Brain microvascular endothelial cell (primary cell): Measurements from ENCODE around the gene CNTF.

Experiments
- DNase-seq: peaks from one replicate; pipeline ENCODE4 v3.0.0-alpha.2; 2020
- H3K27ac ChIP-seq: fragments of 250-450 bp; sonication (Bioruptor Pico); 2 replicates; pipeline ENCODE4 v1.5.1; 2020; ENCODE audit warnings: mild to moderate bottlenecking, moderate library complexity
- H3K27me3 ChIP-seq: fragments of 250-450 bp; sonication (Bioruptor Pico); replicated peaks from 2 replicates; pipeline ENCODE4 v1.5.1; 2020; ENCODE audit warnings: mild to moderate bottlenecking
- H3K36me3 ChIP-seq: fragments of 250-450 bp; sonication (Bioruptor Pico); replicated peaks from 2 replicates; pipeline ENCODE4 v1.5.1; 2020; ENCODE audit warnings: mild to moderate bottlenecking
- H3K4me3 ChIP-seq: 2 replicates; pipeline ENCODE4 v1.5.1; 2011; ENCODE audit warnings: low read depth, mild to moderate bottlenecking, control low read depth, low read length, moderate library complexity
- in situ Hi-C: cut with HindIII; loops from 2 replicates; pipeline ENCODE4 v1.10.0; 2017; ENCODE audit warnings: low sequenced_read_pairs, low pct_ligation_motif_present
- TF ChIP-seq, protein P1 (sequence below): IDR thresholded peaks from 2 replicates; pipeline ENCODE4 v1.5.1; 2011; ENCODE audit warnings: low read depth, mild to moderate bottlenecking, moderate library complexity, low read length, control low read depth, inconsistent platforms; ENCODE audit errors: missing control alignments

The CNTF gene

DNA sequence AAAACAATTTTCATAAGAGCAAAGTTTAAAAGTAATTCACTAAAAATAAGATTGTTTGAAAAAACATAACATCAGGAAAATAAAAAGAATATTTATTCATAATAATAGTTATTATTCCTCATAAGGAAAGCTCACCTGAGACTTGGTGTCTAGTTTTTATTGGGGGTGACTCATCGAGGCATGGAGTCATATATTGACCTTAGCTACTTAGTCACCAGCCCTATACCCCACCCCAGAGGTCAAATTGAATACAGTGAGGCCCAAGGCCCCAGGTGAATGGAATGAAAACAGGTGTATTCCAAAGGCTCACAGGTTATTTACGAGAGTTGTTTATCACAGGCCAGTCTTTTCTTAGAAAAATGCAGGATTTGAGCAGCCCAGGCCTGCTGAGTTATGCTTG is 36.9 kb downstream of the CNTF start:
- H3K4me3 ChIP-seq = no peak overlapping the region
- in situ Hi-C loops = no loop called here
- H3K27me3 ChIP-seq = no peaks in the 10 kb centered on the region
- DNase-seq = no peak
- H3K36me3 ChIP-seq = no peaks in the 10 kb centered on the region
- TF ChIP-seq, protein P1, sequence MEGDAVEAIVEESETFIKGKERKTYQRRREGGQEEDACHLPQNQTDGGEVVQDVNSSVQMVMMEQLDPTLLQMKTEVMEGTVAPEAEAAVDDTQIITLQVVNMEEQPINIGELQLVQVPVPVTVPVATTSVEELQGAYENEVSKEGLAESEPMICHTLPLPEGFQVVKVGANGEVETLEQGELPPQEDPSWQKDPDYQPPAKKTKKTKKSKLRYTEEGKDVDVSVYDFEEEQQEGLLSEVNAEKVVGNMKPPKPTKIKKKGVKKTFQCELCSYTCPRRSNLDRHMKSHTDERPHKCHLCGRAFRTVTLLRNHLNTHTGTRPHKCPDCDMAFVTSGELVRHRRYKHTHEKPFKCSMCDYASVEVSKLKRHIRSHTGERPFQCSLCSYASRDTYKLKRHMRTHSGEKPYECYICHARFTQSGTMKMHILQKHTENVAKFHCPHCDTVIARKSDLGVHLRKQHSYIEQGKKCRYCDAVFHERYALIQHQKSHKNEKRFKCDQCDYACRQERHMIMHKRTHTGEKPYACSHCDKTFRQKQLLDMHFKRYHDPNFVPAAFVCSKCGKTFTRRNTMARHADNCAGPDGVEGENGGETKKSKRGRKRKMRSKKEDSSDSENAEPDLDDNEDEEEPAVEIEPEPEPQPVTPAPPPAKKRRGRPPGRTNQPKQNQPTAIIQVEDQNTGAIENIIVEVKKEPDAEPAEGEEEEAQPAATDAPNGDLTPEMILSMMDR = no peak
- H3K27ac ChIP-seq = no peak overlapping the region

DNA sequence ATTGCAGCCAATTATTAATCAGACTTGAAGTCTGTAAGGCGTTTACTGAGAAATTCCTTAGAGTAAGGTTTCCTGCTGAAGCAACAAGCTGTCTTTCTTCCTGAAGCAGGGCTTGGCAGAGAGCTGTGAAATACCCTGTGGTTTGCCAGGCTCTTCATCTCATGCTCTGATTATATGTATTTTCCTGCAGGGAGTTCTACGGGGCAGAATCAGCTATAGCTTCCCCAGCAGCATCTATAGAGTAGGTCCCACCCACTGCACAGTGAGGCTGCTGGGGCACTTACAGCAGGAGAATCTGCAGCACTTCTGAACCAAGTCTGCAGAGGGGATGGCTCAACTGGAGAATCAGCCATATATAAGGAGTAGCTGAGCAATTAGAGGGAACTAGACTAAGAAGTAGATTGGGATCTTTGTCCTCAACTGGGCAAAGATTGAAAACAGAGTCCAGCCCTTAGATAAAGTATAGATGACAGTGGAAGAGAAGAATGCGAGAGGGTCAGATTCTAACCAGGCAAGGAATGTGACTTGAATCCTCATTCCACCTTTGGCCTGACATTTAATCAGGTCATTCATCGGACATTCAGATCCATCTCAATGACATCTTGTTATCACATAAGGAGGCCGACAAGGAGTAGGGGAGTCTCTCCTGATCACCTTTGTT is 37.6 kb downstream of the CNTF start:
- Histone ChIP-seq H3K27me3 (no peaks in the 10 kb centered on the region), H3K36me3 (no peaks in the 10 kb centered on the region), H3K4me3 (no peak overlapping the region), H3K27ac (no peak overlapping the region)
- DNase-seq = no peak
- in situ Hi-C loops = no loop called here
- TF ChIP-seq, protein P1 = no peak

DNA sequence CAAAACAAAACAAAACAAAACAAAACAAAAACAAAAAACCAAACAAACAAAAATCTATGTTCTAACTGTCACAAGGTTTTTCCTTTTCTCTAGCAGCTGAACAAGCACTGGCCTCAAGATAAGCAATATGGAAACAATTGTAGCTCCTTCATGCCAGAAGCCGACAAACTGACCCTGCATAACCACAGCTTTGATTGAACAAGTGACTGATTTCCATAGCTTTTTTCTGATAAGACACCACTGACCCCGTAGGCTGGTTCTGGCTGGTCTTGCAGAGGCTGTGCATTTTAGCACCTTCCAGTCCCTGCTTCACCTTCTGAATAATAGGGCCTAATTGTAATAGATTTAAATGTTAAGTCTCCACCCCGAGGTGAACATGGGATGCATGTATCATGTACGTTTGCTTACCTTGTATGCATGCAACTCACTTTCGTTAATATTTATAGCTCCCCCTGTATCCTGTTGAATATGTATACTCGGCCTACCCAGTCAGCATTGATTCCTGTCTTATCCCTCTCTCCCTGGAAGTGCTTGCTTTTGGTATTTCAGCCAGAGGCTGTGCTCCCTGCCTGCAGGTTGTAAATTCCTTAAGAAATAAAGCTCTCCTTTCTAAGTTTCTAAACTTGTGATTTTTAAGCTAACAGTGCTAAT is 49.6 kb downstream of the CNTF start:
- in situ Hi-C loops = no loop called here
- H3K36me3 ChIP-seq = no peaks in the 10 kb centered on the region
- no peak overlapping the region for H3K4me3 ChIP-seq
- no peak overlapping the region for H3K27ac ChIP-seq
- H3K27me3 ChIP-seq = no peaks in the 10 kb centered on the region
- TF ChIP-seq, protein P1 = no peak
- no peak for DNase-seq

DNA sequence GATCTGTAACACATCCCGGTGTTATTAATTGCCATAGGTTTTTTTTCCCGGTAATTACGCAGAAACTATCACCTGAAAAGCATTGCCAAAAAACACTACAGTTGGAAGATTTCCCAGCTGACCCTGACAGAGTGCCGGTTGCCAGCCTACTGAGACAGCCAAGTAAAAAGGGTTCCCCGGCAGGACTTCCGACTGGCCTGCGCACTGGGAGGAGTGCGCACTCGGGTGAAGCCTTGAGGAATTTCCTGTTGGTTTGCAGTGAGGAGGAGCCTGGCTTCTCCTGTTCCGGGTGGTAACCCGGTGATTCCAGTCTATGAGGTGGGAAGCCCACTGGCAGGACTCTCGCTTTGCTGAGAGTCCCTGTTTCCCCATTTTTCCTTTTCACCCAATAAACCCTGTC is 52.1 kb downstream of the CNTF start:
- no peak for DNase-seq
- TF ChIP-seq, protein P1 = no peak
- no peak overlapping the region for H3K27ac ChIP-seq
- in situ Hi-C loops = no loop called here
- H3K27me3 ChIP-seq = no peaks in the 10 kb centered on the region
- H3K4me3 ChIP-seq = no peak overlapping the region
- H3K36me3 ChIP-seq = no peaks in the 10 kb centered on the region
